PC-3 (cell line): ENCODE measurements around the gene RAB40C. TPM values are rescaled to one million over a fixed set of nuclear protein-coding genes. Genes with fewer than 3 reads are reported as not detected.

Experiments used
- ATAC-seq: fragments of 200-7000 bp; cut with Tn5 transposase; 2 replicates; pipeline ENCODE4 v1.9.1; 2020; ENCODE audit warnings: mild to moderate bottlenecking, moderate library complexity
- BruUV-seq: library from RNA; stranded (reverse); fragments of 400-500 nt; replicated peaks from 2 replicates; lab custom pipeline; 2021; lab: Mats Ljungman, UMichigan
- CTCF ChIA-PET: fragments of 300-600 bp; sonication (Branson Sonifier 250); formaldehyde crosslinking; loops from one replicate; lab custom pipeline; 2022; ENCODE audit warnings: antibody characterized with exemption; lab: Charles Lee
- POLR2A ChIA-PET: fragments of 300-600 bp; sonication (Branson Sonifier 250); formaldehyde crosslinking; loops from one replicate; lab custom pipeline; 2022; ENCODE audit warnings: antibody characterized with exemption; ENCODE audit not compliant: unreplicated experiment; lab: Charles Lee
- DNase-seq: peaks from one replicate; pipeline ENCODE4 v3.0.0-alpha.2; 2015
- H2AFZ ChIP-seq: fragments of 300-600 bp; sonication (generic); 2 replicates; pipeline ENCODE4 v1.6.0; 2016; ENCODE audit warnings: antibody characterized with exemption, low read length
- H3F3A ChIP-seq: fragments of 300-600 bp; sonication (generic); one replicate; pipeline ENCODE4 v1.6.0; 2017; ENCODE audit warnings: antibody characterized with exemption, low read length, control low read depth, mild to moderate bottlenecking; ENCODE audit not compliant: unreplicated experiment
- H3K27ac ChIP-seq: fragments of 300-600 bp; sonication (generic); 2 replicates; pipeline ENCODE4 v1.5.1; 2016; ENCODE audit warnings: mild to moderate bottlenecking, low read length
- H3K27me3 ChIP-seq: fragments of 300-600 bp; sonication (generic); 2 replicates; pipeline ENCODE4 v1.6.1; 2016; ENCODE audit warnings: low read length, mixed read lengths
- H3K36me3 ChIP-seq: fragments of 300-600 bp; sonication (generic); 2 replicates; pipeline ENCODE4 v1.6.1; 2016; ENCODE audit warnings: low read depth, mixed run types, low read length, mixed read lengths
- H3K4me1 ChIP-seq: fragments of 300-600 bp; sonication (generic); 2 replicates; pipeline ENCODE4 v1.5.1; 2016; ENCODE audit warnings: low read length; ENCODE audit not compliant: insufficient read depth
- H3K4me2 ChIP-seq: fragments of 300-600 bp; sonication (generic); 2 replicates; pipeline ENCODE4 v1.6.0; 2016; ENCODE audit warnings: low read length
- H3K4me3 ChIP-seq: fragments of 300-600 bp; sonication (generic); 2 replicates; pipeline ENCODE4 v1.5.1; 2016; ENCODE audit warnings: mild to moderate bottlenecking, low read length, mixed read lengths
- H3K79me2 ChIP-seq: fragments of 300-600 bp; sonication (generic); 2 replicates; pipeline ENCODE4 v1.6.1; 2017; ENCODE audit warnings: low read length, mixed read lengths
- H3K9ac ChIP-seq: fragments of 300-600 bp; sonication (generic); 2 replicates; pipeline ENCODE4 v1.6.0; 2016; ENCODE audit warnings: mild to moderate bottlenecking, low read length
- H3K9me2 ChIP-seq: fragments of 300-600 bp; sonication (generic); replicated peaks from 2 replicates; pipeline ENCODE4 v1.6.1; 2016; ENCODE audit warnings: mixed run types, low read length, mixed read lengths
- H3K9me3 ChIP-seq: fragments of 300-600 bp; sonication (generic); 2 replicates; pipeline ENCODE4 v1.6.1; 2016; ENCODE audit warnings: low read length, mixed read lengths
- H4K20me1 ChIP-seq: fragments of 300-600 bp; sonication (generic); 2 replicates; pipeline ENCODE4 v1.6.1; 2016; ENCODE audit warnings: low read length, mixed read lengths
- CTCF ChIP-seq: fragments of 300-600 bp; sonication (generic); conservative IDR thresholded peaks from 2 replicates; pipeline ENCODE4 v1.5.1; 2017; ENCODE audit warnings: antibody characterized with exemption, low read depth, mild to moderate bottlenecking, low read length
- EZH2 ChIP-seq: fragments of 300-600 bp; sonication (generic); IDR thresholded peaks from one replicate; pipeline ENCODE4 v1.6.1; 2017; ENCODE audit warnings: antibody characterized with exemption, mild to moderate bottlenecking, low read length; ENCODE audit not compliant: unreplicated experiment
- EZH2phosphoT487 ChIP-seq: fragments of 300-600 bp; sonication (generic); IDR thresholded peaks from 2 replicates; pipeline ENCODE4 v1.6.1; 2018; ENCODE audit warnings: mild to moderate bottlenecking, antibody characterized with exemption, low read length, borderline replicate concordance
- intact Hi-C: fragments of 100-400 bp; cut with micrococcal nuclease; formaldehyde crosslinking; loops from 2 replicates; pipeline ENCODE4 v1.9.0; 2023
- total RNA-seq: library from RNA; depleted of rRNA; stranded (reverse); fragments of >200 nt; gene quantifications from 2 replicates; pipeline ENCODE4 v1.2.3, GENCODE V29; 2014

The RAB40C gene
- total RNA-seq, 1 experiment from 2014 or later = 19.5 TPM

- H3K9me3 ChIP-seq = no peaks in the 10 kb centered on the region
- ChIA-PET POLR2A (no interaction called here), CTCF (no interaction called here)
- H3K36me3 ChIP-seq = no peaks in the 10 kb centered on the region
- no peak overlapping the region for H3K4me2 ChIP-seq
- ATAC-seq = no peak
- H4K20me1 ChIP-seq = no peaks in the 10 kb centered on the region
- no peak overlapping the region for H3K4me3 ChIP-seq
- no peak overlapping the region for H3K27ac ChIP-seq
- no peak overlapping the region for H2AFZ ChIP-seq
- H3F3A ChIP-seq = no peaks in the 10 kb centered on the region
- DNase-seq = no peak
- TF ChIP-seq EZH2phosphoT487 (no peak), EZH2 (no peak), CTCF (no peak)
- no peaks in the 10 kb centered on the region for H3K27me3 ChIP-seq
- BruUV-seq = no TSS peak
- H3K9me2 ChIP-seq = no peaks in the 10 kb centered on the region
- H3K79me2 ChIP-seq = peaks cover 6% of the 10 kb centered on the region
- no peak overlapping the region for H3K9ac ChIP-seq
- intact Hi-C loops = no loop called here
- peaks cover 17% of the 10 kb centered on the region for H3K4me1 ChIP-seq
These were observed 40.5 kb downstream of the RAB40C start for GRCh38 chr16:630249-630814.

GRCh38 chr16:630815-631405 is 41.0 kb downstream of the RAB40C start, which contains the start of gene WFIKKN1:
TSS of gene WFIKKN1 (plus strand) at chr16:630985. CDS start at chr16:631254, 269 bp downstream.
- Histone ChIP-seq H3K9me2 (no peaks in the 10 kb centered on the region), H3F3A (no peaks in the 10 kb centered on the region), H2AFZ (no peak within 1 kb of the TSS), H3K4me2 (no peak within 1 kb of the TSS), H3K4me1 (peaks cover 17% of the 10 kb centered on the region), H3K36me3 (no peaks in the 10 kb centered on the region), H3K79me2 (peaks cover 12% of the 10 kb centered on the region), H3K27me3 (no peaks in the 10 kb centered on the region), H3K9ac (no peak within 1 kb of the TSS), H3K27ac (no peak within 1 kb of the TSS), H4K20me1 (no peaks in the 10 kb centered on the region), H3K9me3 (no peaks in the 10 kb centered on the region), H3K4me3 (no peak within 1 kb of the TSS)
- intact Hi-C loops = no loop called here
- no peak for TF ChIP-seq EZH2
- no peak for TF ChIP-seq CTCF
- no peak for TF ChIP-seq EZH2phosphoT487
- no TSS peak for BruUV-seq
- ATAC-seq (no peak), DNase-seq (no peak)
- CTCF ChIA-PET = no interaction called here
- POLR2A ChIA-PET = no interaction called here

GRCh38 chr16:631808-632358 is 42.0 kb downstream of the RAB40C start:
- ATAC-seq (no peak), DNase-seq (no peak)
- H3K79me2 ChIP-seq = peaks cover 12% of the 10 kb centered on the region
- H3K9me3 ChIP-seq = no peaks in the 10 kb centered on the region
- no peak for TF ChIP-seq EZH2phosphoT487
- no peak for TF ChIP-seq EZH2
- no peak overlapping the region for H3K4me3 ChIP-seq
- no peaks in the 10 kb centered on the region for H4K20me1 ChIP-seq
- H3K27me3 ChIP-seq = no peaks in the 10 kb centered on the region
- H3K9ac ChIP-seq = no peak overlapping the region
- no peaks in the 10 kb centered on the region for H3F3A ChIP-seq
- H3K4me1 ChIP-seq = peaks cover 9% of the 10 kb centered on the region
- BruUV-seq = no TSS peak
- ChIA-PET CTCF (no interaction called here), POLR2A (no interaction called here)
- H3K27ac ChIP-seq = no peak overlapping the region
- H3K36me3 ChIP-seq = no peaks in the 10 kb centered on the region
- no peaks in the 10 kb centered on the region for H3K9me2 ChIP-seq
- intact Hi-C loops = no loop called here
- H2AFZ ChIP-seq = no peak overlapping the region
- H3K4me2 ChIP-seq = no peak overlapping the region
